Neural progenitor cell (in vitro differentiated cells): ENCODE measurements around the gene TMCC1. TPM values are rescaled to one million over a fixed set of nuclear protein-coding genes. Genes with fewer than 3 reads are reported as not detected.

Experiments
- DNase-seq: peaks from one replicate; pipeline ENCODE4 v3.0.0-alpha.2; 2016; ENCODE audit warnings: low spot score
- H2AFZ ChIP-seq: fragments of 200-600 bp; sonication (generic); replicated peaks from 2 replicates; pipeline ENCODE4 v1.6.1; 2016; ENCODE audit warnings: antibody characterized with exemption
- H3F3A ChIP-seq: fragments of 200-600 bp; sonication (generic); 2 replicates; pipeline ENCODE4 v1.6.1; 2016; ENCODE audit warnings: antibody characterized with exemption, low read depth
- H3K27ac ChIP-seq: fragments of 200-600 bp; sonication (generic); 2 replicates; pipeline ENCODE4 v1.5.1; 2016; ENCODE audit warnings: mild to moderate bottlenecking
- H3K27me3 ChIP-seq: fragments of 200-600 bp; sonication (generic); 2 replicates; pipeline ENCODE4 v1.6.1; 2016; ENCODE audit warnings: mild to moderate bottlenecking, moderate library complexity
- H3K36me3 ChIP-seq: fragments of 200-600 bp; sonication (generic); 2 replicates; pipeline ENCODE4 v1.5.1; 2016
- H3K4me1 ChIP-seq: fragments of 200-600 bp; sonication (generic); 2 replicates; pipeline ENCODE4 v1.6.1; 2016; ENCODE audit warnings: mixed run types
- H3K4me2 ChIP-seq: fragments of 200-600 bp; sonication (generic); 2 replicates; pipeline ENCODE4 v1.6.1; 2016
- H3K4me3 ChIP-seq: fragments of 200-600 bp; sonication (generic); 2 replicates; pipeline ENCODE4 v1.5.1; 2016
- H3K79me2 ChIP-seq: fragments of 200-600 bp; sonication (generic); 2 replicates; pipeline ENCODE4 v1.6.1; 2016; ENCODE audit warnings: low read depth
- H3K9ac ChIP-seq: fragments of 200-600 bp; sonication (generic); 2 replicates; pipeline ENCODE4 v1.6.1; 2016
- H3K9me3 ChIP-seq: fragments of 200-600 bp; sonication (generic); 2 replicates; pipeline ENCODE4 v1.5.1; 2016; ENCODE audit warnings: low read depth
- H4K20me1 ChIP-seq: fragments of 200-600 bp; sonication (generic); 2 replicates; pipeline ENCODE4 v1.6.1; 2016; ENCODE audit warnings: low read depth
- H3K27ac Mint-ChIP-seq: 3 replicates; pipeline ENCODE4 v1.8.0; 2021; ENCODE audit warnings: mixed read lengths
- H3K27me3 Mint-ChIP-seq: 2 replicates; pipeline ENCODE4 v1.8.0; 2022; ENCODE audit warnings: low read depth, mild to moderate bottlenecking, inconsistent platforms, moderate library complexity, mixed read lengths; ENCODE audit not compliant: insufficient read depth
- H3K36me3 Mint-ChIP-seq: 3 replicates; pipeline ENCODE4 v1.8.0; 2021; ENCODE audit warnings: mixed read lengths
- H3K4me1 Mint-ChIP-seq: 3 replicates; pipeline ENCODE4 v1.8.0; 2021; ENCODE audit warnings: mixed read lengths
- H3K4me3 Mint-ChIP-seq: 3 replicates; pipeline ENCODE4 v1.8.0; 2021; ENCODE audit warnings: mild to moderate bottlenecking, moderate library complexity, mixed read lengths
- H3K9me3 Mint-ChIP-seq: 3 replicates; pipeline ENCODE4 v1.8.0; 2020; ENCODE audit warnings: mixed read lengths
- CTCF ChIP-seq: fragments of 200-600 bp; sonication (generic); IDR thresholded peaks from 2 replicates; pipeline ENCODE4 v1.5.1; 2017; ENCODE audit warnings: antibody characterized with exemption, mild to moderate bottlenecking
- EZH2 ChIP-seq: fragments of 200-600 bp; sonication (generic); IDR thresholded peaks from 2 replicates; pipeline ENCODE4 v1.6.1; 2017; ENCODE audit warnings: antibody characterized with exemption, mild to moderate bottlenecking, moderate library complexity
- EZH2phosphoT487 ChIP-seq: fragments of 200-600 bp; sonication (generic); IDR thresholded peaks from 2 replicates; pipeline ENCODE4 v1.6.1; 2017; ENCODE audit warnings: antibody characterized with exemption
- total RNA-seq: library from RNA; depleted of rRNA; stranded (reverse); fragments of >200 nt; gene quantifications from 2 replicates; pipeline ENCODE4 v1.2.3, GENCODE V29; 2015; ENCODE audit warnings: low replicate concordance

Gene TMCC1
- total RNA-seq, 1 donor from 2014 or later = 29.8 TPM

DNA sequence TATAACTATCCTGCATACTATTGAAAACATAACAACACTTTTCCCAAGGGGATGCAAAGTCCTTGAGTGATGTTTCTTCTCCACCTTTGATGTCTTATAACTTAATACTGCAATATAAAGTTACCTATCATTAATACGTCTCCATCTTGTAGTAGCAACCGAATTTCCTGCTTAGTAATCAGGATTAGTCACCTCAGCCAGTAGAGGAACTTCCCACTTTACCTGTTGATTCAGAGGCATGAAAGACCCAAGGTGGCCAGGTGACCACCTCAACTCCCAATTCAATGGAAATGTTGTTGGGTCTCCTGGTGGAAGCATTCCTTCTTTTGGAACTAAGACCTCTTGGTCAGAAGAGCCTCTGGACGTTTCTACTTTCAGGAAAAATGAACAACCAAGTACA is 3.5 kb upstream of the TMCC1 start:
- Histone ChIP-seq H4K20me1 (peaks cover 4% of the 10 kb centered on the region), H3K9ac (no peak overlapping the region), H3K79me2 (peaks cover 19% of the 10 kb centered on the region), H3F3A (peaks cover 13% of the 10 kb centered on the region), H3K36me3 (no peaks in the 10 kb centered on the region), H3K4me1 (peaks cover 4% of the 10 kb centered on the region), H3K9me3 (no peaks in the 10 kb centered on the region), H3K27me3 (no peaks in the 10 kb centered on the region), H3K4me2 (no peak overlapping the region), H3K27ac (no peak overlapping the region), H2AFZ (no peak overlapping the region), H3K4me3 (no peak overlapping the region)
- peaks cover 8% of the 10 kb centered on the region for H3K4me1 Mint-ChIP-seq
- H3K27ac Mint-ChIP-seq = no peak overlapping the region
- H3K9me3 Mint-ChIP-seq = peaks cover 10% of the 10 kb centered on the region
- H3K36me3 Mint-ChIP-seq = peaks cover 20% of the 10 kb centered on the region
- no peak overlapping the region for H3K4me3 Mint-ChIP-seq
- DNase-seq = no peak
- TF ChIP-seq CTCF (no peak), EZH2phosphoT487 (no peak), EZH2 (no peak)
- H3K27me3 Mint-ChIP-seq = no peaks in the 10 kb centered on the region

- peak overlapping the region; percentile 93 for H3K4me2 ChIP-seq
- H2AFZ ChIP-seq = peak overlapping the region; percentile 98
- Mint-ChIP-seq H3K27me3 (no peaks in the 10 kb centered on the region), H3K4me1 (peaks cover 26% of the 10 kb centered on the region), H3K27ac (peak overlapping the region; percentile 87), H3K4me3 (peak overlapping the region; percentile 94), H3K36me3 (peaks cover 6% of the 10 kb centered on the region), H3K9me3 (peaks cover 2% of the 10 kb centered on the region)
- H3K9me3 ChIP-seq = no peaks in the 10 kb centered on the region
- peaks cover 13% of the 10 kb centered on the region for H3F3A ChIP-seq
- H3K4me3 ChIP-seq = peak overlapping the region; percentile 75
- peak overlapping the region; percentile 94 for H3K9ac ChIP-seq
- H3K79me2 ChIP-seq = peaks cover 59% of the 10 kb centered on the region
- H3K27me3 ChIP-seq = no peaks in the 10 kb centered on the region
- peaks cover 23% of the 10 kb centered on the region for H3K4me1 ChIP-seq
- peak; percentile 89 for DNase-seq
- H3K27ac ChIP-seq = peak overlapping the region; percentile 99
- peaks cover 7% of the 10 kb centered on the region for H3K36me3 ChIP-seq
- no peak for TF ChIP-seq EZH2phosphoT487
- no peak for TF ChIP-seq CTCF
- no peak for TF ChIP-seq EZH2
- H4K20me1 ChIP-seq = peaks cover 38% of the 10 kb centered on the region
Observed at GRCh38 chr3:129892857-129893580, 492 bp downstream of the TMCC1 start.

GRCh38 chr3:129892486-129892856 is 1.0 kb downstream of the TMCC1 start:
- Histone ChIP-seq H3K36me3 (peaks cover 7% of the 10 kb centered on the region), H3K4me3 (peak overlapping the region; percentile 75), H3K27me3 (no peaks in the 10 kb centered on the region), H2AFZ (peak overlapping the region; percentile 98), H3K4me2 (peak overlapping the region; percentile 93), H4K20me1 (peaks cover 38% of the 10 kb centered on the region), H3K4me1 (peaks cover 23% of the 10 kb centered on the region), H3K9ac (peak overlapping the region; percentile 94), H3K27ac (peak overlapping the region; percentile 99), H3F3A (peaks cover 13% of the 10 kb centered on the region), H3K9me3 (no peaks in the 10 kb centered on the region), H3K79me2 (peaks cover 64% of the 10 kb centered on the region)
- DNase-seq = no peak
- H3K4me1 Mint-ChIP-seq = peaks cover 26% of the 10 kb centered on the region
- peaks cover 2% of the 10 kb centered on the region for H3K9me3 Mint-ChIP-seq
- H3K27ac Mint-ChIP-seq = peak overlapping the region; percentile 87
- peak overlapping the region; percentile 94 for H3K4me3 Mint-ChIP-seq
- TF ChIP-seq EZH2phosphoT487 (no peak), EZH2 (no peak), CTCF (no peak)
- H3K27me3 Mint-ChIP-seq = no peaks in the 10 kb centered on the region
- peaks cover 9% of the 10 kb centered on the region for H3K36me3 Mint-ChIP-seq
